Activated T-cell treated with anti-CD3 and anti-CD28 coated beads for 24 hours (primary cell): ENCODE data around the gene CYB5RL.
"Not testable (repeated sequence)": the region's sequence is repeated elsewhere in the genome, so short reads cannot be mapped to it uniquely, and the experiment has no call there.

Experiments used
- DNase-seq: peaks from one replicate; pipeline ENCODE4 v3.0.0-alpha.2; 2020; ENCODE audit warnings: low read depth

The CYB5RL gene

GRCh38 chr1:54225986-54226559 is 26.2 kb upstream of the CYB5RL start:
- DNase-seq = no peak

DNA sequence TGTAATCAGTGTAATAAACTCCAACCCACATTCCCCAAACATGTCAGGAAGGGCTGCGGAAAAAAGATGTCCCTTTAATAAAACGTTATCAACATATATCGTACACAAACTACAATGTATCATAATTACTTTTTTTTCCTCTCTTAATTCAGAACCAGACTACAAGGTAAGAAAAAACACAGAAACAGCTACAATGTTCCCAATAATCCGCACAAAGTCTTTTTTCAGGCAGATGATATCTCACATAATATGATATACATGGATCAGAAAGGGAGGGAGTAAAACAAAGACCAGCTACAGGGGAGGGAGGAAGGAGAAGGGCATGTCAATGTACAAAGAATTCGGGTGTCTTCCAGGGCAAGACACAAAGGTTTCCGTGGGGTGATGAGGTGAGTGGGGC is 25.5 kb upstream of the CYB5RL start:
- DNase-seq = no peak

GRCh38 chr1:54224233-54224632 is 24.4 kb upstream of the CYB5RL start:
- no peak for DNase-seq

DNA sequence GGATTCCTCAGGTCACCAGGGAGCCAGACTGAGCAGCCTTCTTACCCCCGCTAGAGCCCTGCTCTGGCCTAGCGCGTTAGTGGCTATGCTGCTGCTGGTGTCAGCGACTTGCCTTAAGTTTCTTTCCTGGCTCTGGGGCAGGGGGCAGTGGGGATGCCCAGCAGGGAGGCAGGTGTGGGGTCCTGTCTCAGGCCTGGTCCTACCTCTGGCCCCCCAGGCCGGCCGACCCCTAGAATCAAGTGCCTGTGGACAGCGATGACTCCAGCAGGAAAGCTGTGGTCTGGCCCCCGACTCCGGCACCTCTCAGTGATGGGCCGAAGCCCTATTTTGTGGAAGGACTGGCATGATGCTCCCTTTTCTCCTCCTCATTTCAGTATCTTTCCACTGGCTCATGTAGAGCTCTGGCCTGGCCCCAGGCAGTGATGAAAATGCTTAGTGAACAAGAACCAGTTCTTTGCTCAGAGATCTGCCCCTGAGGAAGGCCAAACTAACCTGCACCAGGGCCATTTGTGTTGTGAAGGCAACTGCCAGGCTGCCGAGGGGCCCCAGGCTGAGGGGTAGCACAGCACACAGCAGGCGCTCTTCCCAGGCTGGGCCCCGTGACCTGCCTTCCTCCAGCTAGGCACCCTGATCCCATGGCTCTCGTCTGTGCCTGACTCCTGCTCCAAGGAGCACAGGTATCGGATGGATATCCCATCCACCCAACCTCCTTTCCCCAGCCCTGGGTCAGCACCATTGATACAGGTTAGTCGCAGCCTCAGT is 23.8 kb upstream of the CYB5RL start:
- DNase-seq = no peak

DNA sequence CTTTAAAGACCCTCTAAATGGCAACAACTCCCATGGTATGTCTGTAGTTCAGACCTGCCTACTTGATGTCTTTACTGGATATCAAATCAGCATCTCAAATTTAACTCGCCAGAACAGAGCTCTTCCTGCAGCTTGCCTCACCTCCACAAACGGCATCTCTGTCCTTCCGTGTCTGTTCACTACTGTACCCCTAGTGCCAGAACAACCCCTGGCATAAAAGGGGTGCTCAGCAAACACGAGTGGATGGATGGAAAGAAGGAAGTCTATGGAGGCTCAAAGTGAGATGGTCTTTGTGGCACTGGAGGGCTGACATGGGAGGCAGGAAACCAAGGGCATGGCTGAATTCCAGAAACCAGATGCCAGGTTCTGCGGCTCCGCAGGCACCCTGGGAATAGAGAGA is 22.9 kb upstream of the CYB5RL start:
- no peak for DNase-seq

DNA sequence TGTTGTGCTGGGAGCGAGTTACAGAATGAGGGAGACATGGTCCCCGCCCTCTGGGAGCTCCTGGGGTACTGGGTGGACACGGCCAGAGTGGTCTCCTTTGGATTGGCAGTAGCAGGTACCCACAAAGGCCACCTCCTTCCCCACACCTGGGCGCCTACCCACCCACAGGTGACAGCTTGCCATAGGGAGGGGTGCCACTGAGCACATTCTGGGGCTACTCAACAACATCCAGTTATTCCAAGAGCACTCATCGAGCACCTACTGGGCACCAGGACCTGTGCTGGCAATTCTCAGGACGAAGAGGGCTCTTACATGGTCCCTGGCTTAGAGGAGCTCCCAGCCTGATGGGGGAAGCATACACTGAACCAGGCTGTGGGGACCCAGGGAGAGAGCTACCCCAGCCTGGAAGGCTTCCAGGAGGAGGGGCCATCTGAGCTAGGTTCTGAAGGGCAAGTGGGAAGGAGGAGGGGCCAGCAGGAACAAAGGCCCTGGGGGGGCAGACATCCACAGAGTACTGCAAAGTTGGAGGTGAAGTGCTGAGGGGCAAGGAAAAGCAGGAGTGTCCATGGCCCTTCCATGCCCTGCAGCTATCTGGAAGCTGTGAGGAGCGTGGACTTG is 22.1 kb upstream of the CYB5RL start:
- no peak for DNase-seq

DNA sequence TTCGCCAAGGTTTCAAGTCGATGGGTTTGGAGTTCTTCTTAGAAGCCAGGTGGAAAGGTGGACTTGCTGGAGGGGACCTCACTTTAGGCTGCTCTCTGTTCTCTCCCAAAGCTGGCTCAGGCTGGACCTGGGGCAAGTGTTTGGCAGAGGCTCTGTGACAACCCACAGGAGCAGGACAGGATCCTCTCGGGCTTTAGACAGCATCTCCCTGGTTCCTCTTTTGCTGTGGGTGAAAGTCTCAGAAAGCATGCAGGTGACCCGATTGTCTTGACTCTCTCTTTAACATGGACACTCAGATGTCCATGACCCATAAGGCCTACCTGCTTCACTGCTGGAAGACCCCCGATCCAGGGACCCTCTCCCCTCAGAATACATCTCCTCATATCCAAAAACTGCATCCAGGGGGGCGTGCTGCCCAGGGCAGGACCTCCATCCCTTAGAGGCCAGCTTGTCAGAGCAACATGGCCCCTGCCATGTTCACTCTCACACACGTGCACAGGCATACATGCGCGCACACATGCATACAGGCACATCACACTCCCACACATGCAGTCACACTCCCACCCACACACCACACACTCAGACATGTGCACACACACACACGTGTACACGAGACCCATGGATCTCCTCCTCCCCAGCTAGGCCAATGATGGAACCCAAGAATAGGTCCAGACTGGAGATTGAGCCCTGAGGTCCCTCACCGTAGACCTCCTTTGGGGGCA is 21.4 kb upstream of the CYB5RL start:
- no peak for DNase-seq

DNA sequence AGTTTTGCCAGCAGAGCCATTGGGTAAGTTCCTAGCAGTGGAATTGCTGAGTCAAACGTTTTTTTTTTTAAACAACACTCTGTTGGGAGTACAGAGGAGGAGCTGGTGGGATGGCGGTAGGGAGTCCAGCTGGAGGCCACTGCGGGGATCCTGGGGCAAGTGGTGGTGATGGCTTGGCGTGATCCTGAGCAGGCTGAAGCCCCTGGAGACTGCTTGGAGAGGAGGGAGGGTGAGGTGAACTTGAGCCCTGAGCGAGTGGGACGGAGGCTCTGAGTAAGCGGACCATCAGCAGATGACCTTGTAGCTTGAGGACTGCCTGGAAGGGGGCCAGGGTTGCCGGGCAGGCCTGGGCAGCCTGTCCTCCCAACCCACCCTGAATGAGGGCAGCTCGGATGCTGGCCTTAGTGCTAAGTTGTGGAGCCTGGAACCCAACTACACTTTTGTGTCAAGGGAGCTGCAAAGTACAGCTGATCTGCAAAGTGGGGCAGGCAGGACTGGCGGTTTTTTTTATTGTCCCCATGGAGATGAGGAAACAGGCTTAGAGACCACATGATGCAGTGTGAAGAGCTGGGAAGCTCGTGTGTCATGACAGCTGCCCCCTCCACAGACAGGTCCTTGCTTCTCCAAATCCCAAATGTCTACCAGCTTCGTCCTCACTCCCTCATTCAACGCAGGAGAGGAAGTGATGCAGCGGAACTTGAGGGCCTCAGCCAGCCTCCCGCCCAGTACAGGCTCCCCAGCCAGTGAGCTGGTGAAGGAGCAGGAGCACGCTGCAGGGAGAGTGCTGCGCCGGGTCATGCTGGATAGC is 20.4 kb upstream of the CYB5RL start:
- DNase-seq = no peak

- DNase-seq = no peak
Measured at GRCh38 chr1:54219688-54220003, 19.8 kb upstream of the CYB5RL start.

DNA sequence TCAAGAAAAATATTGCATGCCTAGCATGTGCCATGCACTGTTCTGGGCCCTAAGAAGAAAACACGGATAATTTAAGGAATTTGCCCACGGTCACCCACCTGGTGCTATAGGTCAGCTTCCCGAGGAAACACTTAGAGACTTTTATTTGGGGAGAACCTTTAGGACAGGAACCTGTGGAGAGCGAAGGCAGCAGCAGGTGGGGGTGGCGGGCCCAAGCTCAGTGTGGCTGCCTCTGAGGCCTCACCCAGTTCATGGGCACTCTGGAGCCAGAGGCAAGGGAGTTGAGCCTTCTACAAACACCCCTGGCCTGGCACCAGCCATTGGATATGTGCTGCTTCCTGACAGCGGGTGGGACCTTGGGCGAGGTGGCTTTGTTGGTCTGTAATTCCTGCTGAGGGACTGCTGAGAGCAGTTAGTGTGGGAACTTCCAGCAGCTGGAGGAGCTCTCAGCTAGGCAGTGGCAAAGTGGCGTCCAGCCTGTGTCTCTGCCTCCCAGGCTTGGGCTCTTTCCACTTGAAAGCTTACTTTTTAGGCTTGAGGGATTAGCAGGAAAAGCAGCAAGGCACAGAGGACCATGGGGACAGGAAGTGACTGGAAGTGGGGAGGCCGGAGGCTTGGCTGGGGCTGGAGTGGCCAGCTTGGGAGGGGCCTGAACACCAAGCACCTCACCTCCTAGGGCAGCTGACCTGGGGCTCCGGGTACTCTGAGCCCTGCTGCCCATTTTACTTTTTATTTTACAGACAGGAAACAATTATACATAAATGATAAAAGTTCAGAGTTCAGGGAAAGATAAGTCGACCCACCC is 19.3 kb upstream of the CYB5RL start:
- DNase-seq = no peak

DNA sequence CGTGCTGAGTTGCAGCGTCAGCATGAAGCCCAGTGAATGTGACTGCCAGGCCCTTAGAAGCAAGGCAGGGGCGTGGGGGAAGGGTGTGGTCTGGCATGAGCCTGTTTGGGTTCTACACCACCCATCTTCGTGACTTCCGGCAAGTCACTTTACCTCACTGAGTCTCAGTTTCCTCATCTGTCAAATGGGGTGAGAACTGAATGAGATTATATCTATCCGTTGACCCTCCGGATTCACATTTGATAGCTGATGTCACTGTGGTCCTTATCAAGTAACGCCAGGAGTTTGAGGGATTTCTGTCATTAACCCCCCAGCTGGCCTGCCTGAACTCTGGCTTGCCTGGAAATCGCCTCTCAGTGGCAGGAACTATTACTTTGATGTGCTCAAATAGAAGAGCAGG is 15.7 kb upstream of the CYB5RL start:
- no peak for DNase-seq

DNA sequence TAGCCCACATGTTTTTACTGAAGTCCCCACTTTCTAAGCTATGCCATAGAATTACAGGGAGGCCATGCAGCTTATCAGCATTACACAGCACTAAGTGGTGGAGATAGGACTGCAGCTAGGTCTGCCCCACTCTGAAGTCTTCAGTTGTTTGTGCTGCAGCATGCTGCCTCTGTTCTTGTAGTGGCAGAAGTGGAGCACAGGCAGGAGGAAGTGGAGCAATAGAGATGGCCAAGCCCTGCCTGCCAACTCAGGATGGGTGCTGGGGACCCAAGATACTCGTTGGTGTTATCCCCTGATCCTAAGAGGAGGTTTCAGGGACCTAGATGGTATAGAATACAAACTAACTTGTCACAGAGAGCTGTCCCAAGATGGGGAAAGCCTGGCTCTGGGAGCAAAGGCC is 13.0 kb upstream of the CYB5RL start:
- DNase-seq = no peak

- not testable (repeated sequence) for DNase-seq
Measured at GRCh38 chr1:54207896-54208295, 8.1 kb upstream of the CYB5RL start.

GRCh38 chr1:54207287-54207686 is 7.5 kb upstream of the CYB5RL start:
- DNase-seq = no peak

- no peak for DNase-seq
Measured at GRCh38 chr1:54204199-54204598, 4.4 kb upstream of the CYB5RL start.

DNA sequence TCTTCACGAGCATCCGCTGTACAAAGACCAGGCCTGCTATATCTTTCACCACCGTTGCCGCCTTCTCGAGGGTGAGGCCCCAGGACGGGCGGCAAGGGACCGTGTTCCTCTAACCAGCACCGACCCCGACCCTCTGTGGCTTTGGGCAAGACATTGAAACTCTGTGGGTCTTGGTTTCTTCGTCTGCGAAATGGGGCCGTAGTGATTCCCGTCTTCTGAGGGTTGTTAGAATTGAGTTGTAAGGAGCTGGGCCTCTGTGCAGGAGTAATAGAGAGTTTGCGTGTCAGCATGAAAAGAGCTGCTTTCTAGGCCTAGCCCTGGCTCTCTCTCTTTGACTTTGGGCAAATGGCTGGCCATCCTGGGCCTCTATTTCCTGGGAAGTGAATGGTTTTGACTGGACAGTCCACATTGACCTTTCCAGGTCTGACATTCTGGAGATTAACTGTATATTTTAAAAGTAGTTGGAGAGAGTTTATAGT is 728 bp upstream of the CYB5RL start:
- no peak for DNase-seq

DNA sequence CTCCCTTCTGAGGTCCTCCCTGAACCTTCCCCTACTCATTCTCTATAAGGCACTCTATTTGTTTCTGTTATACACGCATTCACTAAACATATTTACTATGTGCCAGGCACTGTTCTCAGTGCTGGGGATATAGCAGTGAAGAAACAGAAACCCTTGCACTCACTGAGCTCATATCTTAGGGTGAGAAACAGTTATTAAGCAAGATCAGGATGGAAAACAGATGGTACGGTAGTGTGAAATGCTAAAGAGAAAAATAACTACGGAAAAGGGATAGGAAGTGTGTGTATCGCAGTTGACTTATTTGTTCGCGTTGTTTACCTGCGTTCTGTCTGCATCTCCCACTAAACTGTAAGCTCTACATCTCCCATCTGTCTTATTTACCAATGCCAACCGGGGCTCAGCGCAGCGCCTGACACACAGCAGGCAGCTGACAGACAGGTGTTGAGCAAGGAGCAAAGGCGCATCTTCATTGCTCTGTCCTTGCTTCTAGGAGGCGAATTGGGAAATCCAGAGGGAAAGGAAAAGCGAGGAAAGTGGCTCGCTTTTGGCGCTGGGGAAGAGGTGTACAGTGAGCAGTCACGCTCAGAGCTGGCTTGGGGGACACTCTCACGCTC is 572 bp downstream of the CYB5RL start:
- no peak for DNase-seq

GRCh38 chr1:54193453-54193852 is 6.4 kb downstream of the CYB5RL start:
- DNase-seq = no peak

DNA sequence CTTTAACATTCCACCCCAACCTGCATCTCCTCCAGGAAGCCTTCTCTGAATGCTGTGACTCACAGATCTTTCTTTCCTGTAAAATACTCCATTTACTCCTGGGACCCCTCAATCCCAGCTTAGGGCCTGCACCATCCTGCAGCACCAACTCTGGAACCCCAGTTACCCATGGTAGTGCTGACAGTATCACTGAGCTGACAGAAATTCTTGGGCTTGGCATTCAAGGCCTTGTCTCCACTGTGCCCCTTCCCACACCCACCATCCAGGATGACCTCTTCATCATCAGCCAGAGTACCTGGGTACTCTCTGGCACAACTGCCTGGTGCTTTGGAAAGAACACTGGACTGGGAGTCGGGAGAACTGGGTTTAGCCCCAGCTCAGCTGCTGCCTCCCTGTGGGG is 8.3 kb downstream of the CYB5RL start:
- DNase-seq = no peak

DNA sequence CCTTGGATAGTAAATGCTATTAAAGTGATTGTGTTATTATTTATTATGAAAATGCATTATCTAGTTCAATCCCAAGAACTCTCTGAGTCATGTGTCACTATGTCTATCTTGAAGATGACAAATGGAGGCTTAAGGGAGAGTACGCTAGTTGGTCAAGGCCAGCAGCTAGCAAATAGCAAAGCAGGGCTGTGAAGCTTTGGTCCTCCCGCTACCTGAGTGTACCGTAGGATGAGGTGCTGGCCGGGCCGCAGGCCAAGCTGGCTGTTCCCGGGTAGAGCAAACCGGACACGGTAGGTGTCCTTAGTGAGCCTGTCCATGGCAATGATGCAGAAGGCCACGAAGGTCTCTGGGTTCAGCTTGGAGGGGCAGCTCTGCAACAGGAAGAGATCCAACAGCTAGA is 9.3 kb downstream of the CYB5RL start:
- DNase-seq = no peak

GRCh38 chr1:54188291-54188690 is 11.5 kb downstream of the CYB5RL start:
- no peak for DNase-seq
